ENCODE measurements around the gene CAVIN2.

CAVIN2 gene

DNA sequence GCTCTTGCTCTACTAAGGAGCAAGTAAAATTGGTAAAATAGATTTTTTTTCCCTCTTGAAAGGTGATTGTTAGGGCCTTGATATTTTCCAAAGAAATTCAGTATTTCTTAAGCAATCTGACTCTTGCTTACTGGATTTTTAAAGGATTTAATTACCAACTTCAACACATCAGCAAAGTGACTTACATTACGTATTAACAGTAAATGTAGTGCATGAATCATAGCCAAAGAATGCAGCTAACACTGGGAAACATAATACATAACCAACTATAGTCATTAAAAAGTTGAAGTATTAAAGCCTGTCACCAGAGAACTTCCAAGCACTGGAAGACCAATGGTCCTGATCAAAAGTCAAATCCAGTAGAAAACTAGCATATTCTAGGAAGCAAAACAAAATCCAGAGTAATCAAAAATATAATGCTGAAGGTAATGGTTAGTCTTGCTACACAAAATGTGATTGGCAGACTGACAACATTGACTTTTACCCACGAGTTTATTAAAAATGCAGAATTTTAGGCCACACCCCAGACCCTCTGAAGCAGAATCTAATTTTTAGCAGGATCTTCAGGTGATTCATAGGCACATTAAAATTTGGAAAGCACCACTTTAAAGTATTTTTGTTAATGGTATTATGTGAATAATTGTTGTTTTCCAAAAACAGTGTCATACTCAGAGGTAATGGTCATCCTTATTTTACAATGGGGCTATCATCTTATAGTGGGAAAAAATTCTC, 31.8 kb upstream of the CAVIN2 start:
- H3K4me1 ChIP-seq = no peaks in the 10 kb centered on the region
- TF ChIP-seq, protein P1, sequence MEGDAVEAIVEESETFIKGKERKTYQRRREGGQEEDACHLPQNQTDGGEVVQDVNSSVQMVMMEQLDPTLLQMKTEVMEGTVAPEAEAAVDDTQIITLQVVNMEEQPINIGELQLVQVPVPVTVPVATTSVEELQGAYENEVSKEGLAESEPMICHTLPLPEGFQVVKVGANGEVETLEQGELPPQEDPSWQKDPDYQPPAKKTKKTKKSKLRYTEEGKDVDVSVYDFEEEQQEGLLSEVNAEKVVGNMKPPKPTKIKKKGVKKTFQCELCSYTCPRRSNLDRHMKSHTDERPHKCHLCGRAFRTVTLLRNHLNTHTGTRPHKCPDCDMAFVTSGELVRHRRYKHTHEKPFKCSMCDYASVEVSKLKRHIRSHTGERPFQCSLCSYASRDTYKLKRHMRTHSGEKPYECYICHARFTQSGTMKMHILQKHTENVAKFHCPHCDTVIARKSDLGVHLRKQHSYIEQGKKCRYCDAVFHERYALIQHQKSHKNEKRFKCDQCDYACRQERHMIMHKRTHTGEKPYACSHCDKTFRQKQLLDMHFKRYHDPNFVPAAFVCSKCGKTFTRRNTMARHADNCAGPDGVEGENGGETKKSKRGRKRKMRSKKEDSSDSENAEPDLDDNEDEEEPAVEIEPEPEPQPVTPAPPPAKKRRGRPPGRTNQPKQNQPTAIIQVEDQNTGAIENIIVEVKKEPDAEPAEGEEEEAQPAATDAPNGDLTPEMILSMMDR (IDR thresholded peaks at IDR 0.05; ENCODE audit: low read depth, low read length) = no peak
- no peaks in the 10 kb centered on the region for H3K9me3 ChIP-seq
- DNase-seq = no peak
- no peaks in the 10 kb centered on the region for H3K36me3 ChIP-seq
- no peak overlapping the region for H3K4me3 ChIP-seq (ENCODE audit: low read depth, low read length)
- no peaks in the 10 kb centered on the region for H3K27me3 ChIP-seq

DNA sequence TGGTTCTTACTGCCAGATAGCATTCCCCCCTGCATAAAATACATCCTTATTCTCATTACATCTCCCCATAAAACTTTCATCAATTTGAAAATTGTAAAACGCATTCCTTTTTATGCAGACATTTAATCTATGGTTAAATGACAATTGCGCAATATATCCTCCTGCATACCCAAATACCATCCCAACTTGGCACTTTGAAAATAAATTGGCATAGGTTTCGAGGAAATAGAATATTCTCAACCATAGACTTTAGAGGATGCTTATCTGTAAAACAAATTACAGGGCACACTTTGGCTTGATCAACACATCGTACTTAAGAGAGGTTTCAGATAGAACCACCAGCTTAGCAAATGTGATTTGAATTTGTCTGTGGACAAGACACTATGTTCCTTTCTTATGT, 31.0 kb upstream of the CAVIN2 start:
- Histone ChIP-seq H3K27me3 (no peaks in the 10 kb centered on the region), H3K4me1 (no peaks in the 10 kb centered on the region), H3K36me3 (no peaks in the 10 kb centered on the region), H3K4me3 (ENCODE audit: low read depth, low read length) (no peak overlapping the region), H3K9me3 (no peaks in the 10 kb centered on the region)
- no peak for DNase-seq
- TF ChIP-seq, protein P1 (IDR thresholded peaks at IDR 0.05; ENCODE audit: low read depth, low read length) = no peak

DNA sequence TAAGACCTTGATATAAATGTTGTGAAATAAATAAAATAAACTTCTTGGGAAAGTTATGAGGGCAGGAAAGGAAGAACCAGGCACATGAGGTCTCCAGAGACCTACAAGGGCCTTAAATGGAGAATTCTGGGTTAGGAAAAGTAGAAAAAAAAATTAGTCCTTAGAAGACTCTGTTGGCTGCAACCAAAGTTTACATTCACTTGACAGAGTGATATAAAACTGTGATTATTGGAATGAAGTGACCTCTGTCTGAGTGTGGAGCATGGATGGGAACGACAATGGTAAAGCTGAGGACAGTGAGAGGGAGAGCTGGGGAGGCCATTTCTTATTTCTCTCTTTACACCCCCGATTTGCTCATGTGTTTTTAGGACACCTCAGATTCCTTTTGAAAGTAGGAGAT, 29.0 kb upstream of the CAVIN2 start:
- DNase-seq = no peak
- Histone ChIP-seq H3K4me1 (no peaks in the 10 kb centered on the region), H3K27me3 (no peaks in the 10 kb centered on the region), H3K36me3 (no peaks in the 10 kb centered on the region), H3K4me3 (ENCODE audit: low read depth, low read length) (no peak overlapping the region), H3K9me3 (no peaks in the 10 kb centered on the region)
- TF ChIP-seq, protein P1 (IDR thresholded peaks at IDR 0.05; ENCODE audit: low read depth, low read length) = no peak

DNA sequence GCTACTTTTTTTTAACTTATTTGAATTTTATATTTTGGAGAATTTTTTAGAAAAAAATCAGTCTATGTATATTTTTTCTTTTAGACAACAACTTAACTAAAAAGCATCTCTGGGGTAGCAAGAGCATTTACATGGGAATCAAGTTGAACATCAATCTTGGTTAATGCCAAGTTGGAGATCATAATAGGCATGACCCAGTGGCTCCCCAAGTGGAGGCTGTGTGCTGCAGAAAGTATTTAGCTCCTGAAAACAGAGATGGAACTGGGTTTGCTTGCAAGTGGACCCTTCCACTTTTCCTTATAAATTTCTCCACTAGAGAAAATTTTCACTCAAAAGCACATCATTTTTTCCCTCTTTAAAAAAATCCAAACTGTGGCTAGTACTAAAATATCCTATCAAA, 23.9 kb upstream of the CAVIN2 start:
- Histone ChIP-seq H3K4me3 (ENCODE audit: low read depth, low read length) (no peak overlapping the region), H3K9me3 (no peaks in the 10 kb centered on the region), H3K27me3 (no peaks in the 10 kb centered on the region), H3K36me3 (no peaks in the 10 kb centered on the region), H3K4me1 (peaks cover 4% of the 10 kb centered on the region)
- DNase-seq = no peak
- TF ChIP-seq, protein P1 (IDR thresholded peaks at IDR 0.05; ENCODE audit: low read depth, low read length) = peak; percentile 50

DNA sequence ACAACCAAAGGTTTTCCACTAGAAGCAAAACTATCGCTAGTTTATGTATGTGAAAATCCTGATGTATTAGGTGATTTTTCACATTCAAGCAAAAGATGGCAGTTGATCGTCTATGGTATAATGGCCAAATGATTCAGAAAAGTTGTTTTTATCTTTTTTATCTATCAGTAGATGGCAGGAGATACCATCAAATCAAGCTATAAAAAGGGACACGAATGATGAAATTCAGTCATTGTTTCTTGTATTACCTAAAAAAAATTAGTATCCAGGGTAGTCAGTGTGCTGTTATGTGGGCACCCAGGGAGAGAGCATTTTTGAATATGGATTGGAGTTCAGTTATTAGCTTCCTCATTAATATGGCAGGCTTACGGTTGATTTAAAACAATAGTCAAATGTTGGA, 22.9 kb upstream of the CAVIN2 start:
- H3K27me3 ChIP-seq = no peaks in the 10 kb centered on the region
- no peaks in the 10 kb centered on the region for H3K36me3 ChIP-seq
- TF ChIP-seq, protein P1 (IDR thresholded peaks at IDR 0.05; ENCODE audit: low read depth, low read length) = no peak
- H3K9me3 ChIP-seq = no peaks in the 10 kb centered on the region
- DNase-seq = no peak
- H3K4me3 ChIP-seq (ENCODE audit: low read depth, low read length) = no peak overlapping the region
- H3K4me1 ChIP-seq = peaks cover 8% of the 10 kb centered on the region

DNA sequence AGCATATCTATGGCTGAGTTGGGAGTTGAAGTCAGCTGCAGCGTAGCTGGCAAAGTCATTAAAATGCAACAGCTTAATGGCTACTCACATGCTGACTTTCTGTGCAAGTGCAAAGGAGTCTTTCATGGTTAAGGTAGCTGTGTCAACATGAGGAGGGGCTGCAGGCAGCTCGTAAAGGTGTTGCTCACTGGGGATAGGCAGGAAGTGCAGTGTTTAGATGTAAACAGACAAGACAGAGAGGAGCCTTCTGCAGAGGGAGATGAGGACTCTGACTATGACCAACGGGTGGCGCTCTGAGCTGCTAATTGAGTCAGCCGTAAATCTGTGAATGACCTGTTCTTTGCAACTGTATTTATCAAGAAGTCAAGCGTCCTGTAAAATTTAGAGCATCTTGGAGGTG, 22.3 kb upstream of the CAVIN2 start:
- peaks cover 11% of the 10 kb centered on the region for H3K4me1 ChIP-seq
- TF ChIP-seq, protein P1 (IDR thresholded peaks at IDR 0.05; ENCODE audit: low read depth, low read length) = peak; percentile 51
- peak; percentile 49 for DNase-seq

More for the DNA sequence above, 22.3 kb upstream of the CAVIN2 start:
- H3K36me3 ChIP-seq = no peaks in the 10 kb centered on the region
- H3K9me3 ChIP-seq = no peaks in the 10 kb centered on the region
- no peaks in the 10 kb centered on the region for H3K27me3 ChIP-seq
- no peak overlapping the region for H3K4me3 ChIP-seq (ENCODE audit: low read depth, low read length)
